LNCAP (cell line): ENCODE measurements around the gene GRPEL1.

Experiments
- TF ChIP-seq, protein P1 (sequence below): fragments of 450-650 bp; IDR thresholded peaks from 2 replicates; pipeline ENCODE4 v1.5.1; 2017; ENCODE audit warnings: mild to moderate bottlenecking

The GRPEL1 gene

DNA sequence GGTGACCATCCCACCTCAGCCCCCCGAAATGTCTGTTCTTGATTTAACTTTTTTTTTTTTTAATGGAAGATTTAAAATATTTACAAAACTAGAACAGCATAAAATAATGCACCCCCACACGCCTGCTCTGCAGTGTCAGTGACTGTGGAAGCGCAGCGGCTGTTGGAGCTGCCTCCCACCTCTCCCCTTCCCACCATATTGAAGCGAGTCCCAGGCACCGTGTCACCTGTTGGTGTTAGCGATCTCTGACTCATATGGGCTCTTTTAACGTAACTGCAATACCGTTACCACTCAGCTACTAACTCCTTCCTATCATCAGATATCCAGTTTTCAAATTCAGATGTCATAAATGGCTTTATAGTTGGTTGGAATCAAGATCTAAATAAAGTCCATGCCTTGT is 41.8 kb downstream of the GRPEL1 start:
- TF ChIP-seq, protein P1, sequence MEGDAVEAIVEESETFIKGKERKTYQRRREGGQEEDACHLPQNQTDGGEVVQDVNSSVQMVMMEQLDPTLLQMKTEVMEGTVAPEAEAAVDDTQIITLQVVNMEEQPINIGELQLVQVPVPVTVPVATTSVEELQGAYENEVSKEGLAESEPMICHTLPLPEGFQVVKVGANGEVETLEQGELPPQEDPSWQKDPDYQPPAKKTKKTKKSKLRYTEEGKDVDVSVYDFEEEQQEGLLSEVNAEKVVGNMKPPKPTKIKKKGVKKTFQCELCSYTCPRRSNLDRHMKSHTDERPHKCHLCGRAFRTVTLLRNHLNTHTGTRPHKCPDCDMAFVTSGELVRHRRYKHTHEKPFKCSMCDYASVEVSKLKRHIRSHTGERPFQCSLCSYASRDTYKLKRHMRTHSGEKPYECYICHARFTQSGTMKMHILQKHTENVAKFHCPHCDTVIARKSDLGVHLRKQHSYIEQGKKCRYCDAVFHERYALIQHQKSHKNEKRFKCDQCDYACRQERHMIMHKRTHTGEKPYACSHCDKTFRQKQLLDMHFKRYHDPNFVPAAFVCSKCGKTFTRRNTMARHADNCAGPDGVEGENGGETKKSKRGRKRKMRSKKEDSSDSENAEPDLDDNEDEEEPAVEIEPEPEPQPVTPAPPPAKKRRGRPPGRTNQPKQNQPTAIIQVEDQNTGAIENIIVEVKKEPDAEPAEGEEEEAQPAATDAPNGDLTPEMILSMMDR: no peak

DNA sequence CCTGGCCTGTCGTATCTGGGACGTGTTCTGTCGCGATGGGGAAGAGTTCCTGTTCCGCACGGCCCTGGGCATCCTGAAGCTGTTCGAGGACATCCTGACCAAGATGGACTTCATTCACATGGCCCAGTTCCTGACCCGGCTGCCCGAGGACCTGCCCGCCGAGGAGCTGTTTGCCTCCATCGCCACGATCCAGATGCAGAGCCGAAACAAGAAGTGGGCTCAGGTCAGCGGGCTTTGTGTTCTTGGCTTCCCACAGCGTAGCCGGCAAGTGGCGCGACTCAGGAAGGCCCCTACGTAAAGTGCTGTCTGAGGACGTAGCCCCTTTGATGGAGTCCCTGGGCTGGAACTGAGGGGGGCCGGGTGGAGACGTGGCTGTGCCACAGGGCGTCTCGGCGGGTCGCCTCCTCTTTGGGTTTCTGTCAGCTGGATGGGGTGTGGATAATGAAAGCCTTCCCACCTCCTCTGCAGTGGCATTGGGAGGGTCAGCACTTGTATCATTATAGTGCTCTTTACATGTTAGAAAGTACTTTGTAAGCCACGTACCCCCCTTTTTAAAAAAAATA is 42.7 kb downstream of the GRPEL1 start:
- TF ChIP-seq, protein P1: no peak

DNA sequence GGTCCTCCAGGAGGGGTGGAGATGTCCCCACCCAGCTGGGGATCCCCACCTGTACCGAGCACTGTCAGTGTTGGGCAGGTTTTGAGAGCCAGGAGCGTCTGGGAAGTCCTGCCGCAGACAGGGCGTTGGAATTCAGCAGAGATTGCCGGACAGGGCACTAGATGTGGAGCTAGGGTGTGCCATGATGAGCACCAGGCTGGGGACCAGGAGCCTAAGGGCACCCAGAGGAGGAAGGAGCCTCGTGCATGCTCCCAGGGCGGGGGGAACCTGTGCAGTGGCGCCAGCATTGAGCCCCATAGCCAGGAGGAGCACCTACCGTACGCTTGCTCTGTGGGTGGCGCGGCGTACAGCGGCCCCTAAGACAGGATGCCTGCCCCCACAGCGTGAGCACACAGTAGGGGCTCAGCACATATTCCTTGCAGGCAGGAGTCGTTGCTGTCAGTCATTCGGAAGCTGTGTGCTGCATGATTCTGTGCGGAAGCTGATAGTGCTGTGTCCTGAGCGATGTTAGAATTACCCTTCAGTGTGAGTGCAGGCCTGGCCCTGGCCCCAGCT is 43.5 kb downstream of the GRPEL1 start:
- TF ChIP-seq, protein P1: no peak

DNA sequence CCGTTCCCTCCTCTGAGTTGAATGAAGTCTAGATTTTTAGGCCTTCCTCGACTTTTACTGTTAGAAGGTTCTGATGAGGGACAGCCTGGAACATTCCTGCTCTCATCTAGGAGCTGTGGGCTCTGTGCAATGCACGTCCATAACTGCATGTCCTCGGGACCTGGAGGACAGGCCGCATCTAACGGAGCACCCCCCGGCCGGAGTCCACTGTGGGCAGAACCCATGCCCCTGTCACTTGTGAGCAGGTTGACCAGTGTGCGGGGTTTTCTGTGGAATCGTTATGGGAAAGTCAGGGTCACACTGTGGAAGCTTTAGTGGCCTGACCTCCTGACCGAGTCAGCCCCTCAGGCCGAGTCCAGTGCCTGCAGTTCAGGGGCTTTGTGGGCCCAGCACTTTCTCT is 44.0 kb downstream of the GRPEL1 start:
- TF ChIP-seq, protein P1: no peak

DNA sequence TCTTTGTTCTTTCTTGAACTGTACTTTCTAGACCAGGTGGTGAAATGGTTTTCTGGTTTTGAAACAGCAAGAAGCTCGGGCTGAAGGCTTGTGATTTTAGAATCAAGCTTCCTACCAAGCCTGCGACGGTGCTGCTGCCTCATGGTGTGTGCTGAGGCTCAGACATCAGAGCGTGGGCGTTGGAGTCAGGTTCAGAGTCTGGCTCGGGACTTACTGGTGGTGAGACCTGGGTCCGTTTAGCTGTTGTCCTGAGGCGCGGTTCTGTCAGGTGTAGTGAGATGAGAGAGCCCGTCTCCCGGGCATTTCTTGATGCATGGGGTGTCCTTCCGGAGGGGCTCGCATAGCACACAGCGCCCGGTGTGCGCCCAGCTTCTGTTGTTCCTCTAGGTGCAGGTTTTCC is 44.4 kb downstream of the GRPEL1 start:
- TF ChIP-seq, protein P1: no peak

DNA sequence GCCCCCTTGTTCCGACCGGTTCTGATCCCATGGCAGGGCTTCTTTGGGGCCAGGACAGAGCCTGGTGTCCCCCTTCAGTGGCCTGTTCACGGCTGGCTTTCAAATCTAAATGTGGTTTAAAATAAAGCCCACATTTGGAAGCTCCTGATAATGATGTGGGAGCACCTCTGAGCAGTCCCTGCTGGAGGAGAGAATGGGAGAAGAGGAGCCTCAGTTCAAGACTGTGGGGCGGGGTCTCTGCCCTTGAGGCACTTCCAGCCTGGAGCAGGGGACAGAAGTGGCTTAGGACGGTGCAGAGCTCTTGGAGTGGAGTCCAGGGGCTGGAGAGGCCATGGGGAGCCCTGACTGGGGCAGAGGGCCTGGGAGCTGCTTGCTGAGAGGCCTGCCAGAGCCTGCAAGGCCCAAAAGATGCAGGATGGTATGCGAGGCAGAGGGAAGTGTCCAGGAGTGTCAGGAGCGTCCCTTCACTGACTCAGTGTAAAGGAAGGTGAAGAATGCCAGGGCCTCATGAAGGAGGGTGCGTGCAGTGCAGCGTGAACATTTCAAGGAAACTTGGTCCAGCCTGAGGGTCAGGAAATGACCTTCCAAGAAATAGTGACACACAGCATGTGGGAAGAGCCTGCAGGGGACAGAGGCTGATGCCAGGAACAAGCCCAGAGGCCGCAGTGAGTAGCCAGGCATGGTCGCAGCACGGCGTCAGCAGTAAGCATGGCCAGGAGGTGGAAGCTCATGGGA is 45.8 kb downstream of the GRPEL1 start:
- TF ChIP-seq, protein P1: no peak

DNA sequence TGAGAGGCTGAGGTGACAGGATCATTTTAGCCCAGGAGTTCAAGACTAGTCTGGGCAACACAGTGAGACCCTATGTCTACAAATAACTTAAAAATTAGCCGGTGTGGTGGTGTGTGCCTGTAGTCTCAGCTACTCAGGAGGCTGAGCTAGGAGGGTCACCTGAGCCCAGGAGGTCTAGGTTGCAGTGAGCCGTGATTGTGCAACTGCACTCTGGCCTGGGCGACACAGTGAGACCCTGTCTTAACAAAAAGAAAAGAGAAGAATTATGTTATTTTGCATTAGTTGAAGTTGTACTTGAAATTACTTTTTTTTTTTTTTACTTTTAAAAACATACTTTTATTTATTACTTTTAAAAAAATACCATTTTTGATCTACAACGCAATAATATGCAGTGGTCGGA is 46.5 kb downstream of the GRPEL1 start:
- TF ChIP-seq, protein P1: no peak
